Activated B cell treated with CpG ODN at 0.5 μM for 24 hours (primary cell): ENCODE measurements around the gene MED8. TPM values are rescaled to one million over a fixed set of nuclear protein-coding genes. Genes with fewer than 3 reads are reported as not detected.

Experiments used
- ATAC-seq: fragments of 200-7000 bp; cut with Tn5 transposase; one replicate; pipeline ENCODE4 v1.10.0; 2021; ENCODE audit warnings: low read depth, mild to moderate bottlenecking, moderate library complexity
- CTCF ChIA-PET: fragments of 350-600 bp; sonication (Branson Sonifier 250); formaldehyde crosslinking; loops from one replicate; lab custom pipeline; 2021; ENCODE audit warnings: antibody characterized with exemption; lab: Charles Lee
- POLR2A ChIA-PET: fragments of 350-600 bp; sonication (Branson Sonifier 250); formaldehyde crosslinking; loops from one replicate; lab custom pipeline; 2021; ENCODE audit warnings: antibody characterized with exemption; lab: Charles Lee
- DNase-seq: peaks from one replicate; pipeline ENCODE4 v3.0.0; 2022
- H3K27ac Mint-ChIP-seq: one replicate; pipeline ENCODE4 v1.8.0; 2020; ENCODE audit warnings: mixed read lengths
- H3K27me3 Mint-ChIP-seq: one replicate; pipeline ENCODE4 v1.8.0; 2021; ENCODE audit warnings: mixed read lengths
- H3K36me3 Mint-ChIP-seq: one replicate; pipeline ENCODE4 v1.8.0; 2021; ENCODE audit warnings: low read depth, mixed read lengths
- H3K4me1 Mint-ChIP-seq: one replicate; pipeline ENCODE4 v1.8.0; 2021; ENCODE audit warnings: mixed read lengths
- H3K4me3 Mint-ChIP-seq: one replicate; pipeline ENCODE4 v1.8.0; 2020; ENCODE audit warnings: mild to moderate bottlenecking, mixed read lengths
- H3K9me3 Mint-ChIP-seq: one replicate; pipeline ENCODE4 v1.8.0; 2020; ENCODE audit warnings: mixed read lengths
- CTCF ChIP-seq: fragments of 200-600 bp; IDR thresholded peaks from one replicate; pipeline ENCODE4 v1.8.0; 2022; ENCODE audit warnings: antibody characterized with exemption, mild to moderate bottlenecking
- intact Hi-C: fragments of 100-400 bp; cut with micrococcal nuclease; formaldehyde crosslinking; loops from one replicate; pipeline ENCODE4 v1.15.1; 2024
- total RNA-seq: library from RNA; stranded (reverse); gene quantifications from 2 replicates; pipeline ENCODE4 v1.2.3, GENCODE V29; 2022

The MED8 gene
- total RNA-seq, 1 donor from 2014 or later = 33.8 TPM

GRCh38 chr1:43432171-43432860, 42.7 kb upstream of the MED8 start:
- H3K4me1 Mint-ChIP-seq = no peaks in the 10 kb centered on the region
- ATAC-seq (no peak), DNase-seq (no peak)
- TF ChIP-seq CTCF = no peak
- POLR2A ChIA-PET = no interaction called here
- CTCF ChIA-PET = no interaction called here
- intact Hi-C loops = no loop called here
- peaks cover 88% of the 10 kb centered on the region for H3K36me3 Mint-ChIP-seq
- no peak overlapping the region for H3K4me3 Mint-ChIP-seq
- no peaks in the 10 kb centered on the region for H3K9me3 Mint-ChIP-seq
- H3K27me3 Mint-ChIP-seq = no peaks in the 10 kb centered on the region
- no peak overlapping the region for H3K27ac Mint-ChIP-seq

GRCh38 chr1:43431676-43432075, 42.1 kb upstream of the MED8 start:
- TF ChIP-seq CTCF = no peak
- Mint-ChIP-seq H3K27ac (no peak overlapping the region), H3K36me3 (peaks cover 92% of the 10 kb centered on the region), H3K4me3 (no peak overlapping the region), H3K4me1 (no peaks in the 10 kb centered on the region), H3K27me3 (no peaks in the 10 kb centered on the region), H3K9me3 (no peaks in the 10 kb centered on the region)
- ChIA-PET POLR2A (no interaction called here), CTCF (no interaction called here)
- DNase-seq (no peak), ATAC-seq (no peak)
- intact Hi-C loops = no loop called here

- H3K36me3 Mint-ChIP-seq = peaks cover 96% of the 10 kb centered on the region
- ATAC-seq (no peak), DNase-seq (no peak)
- H3K4me1 Mint-ChIP-seq = no peaks in the 10 kb centered on the region
- no peaks in the 10 kb centered on the region for H3K27me3 Mint-ChIP-seq
- ChIA-PET POLR2A (no interaction called here), CTCF (no interaction called here)
- no peak overlapping the region for H3K27ac Mint-ChIP-seq
- no peak for TF ChIP-seq CTCF
- H3K9me3 Mint-ChIP-seq = no peaks in the 10 kb centered on the region
- no peak overlapping the region for H3K4me3 Mint-ChIP-seq
- intact Hi-C loops = no loop called here
Observed at GRCh38 chr1:43430831-43431230, 41.2 kb upstream of the MED8 start.

- Mint-ChIP-seq H3K4me3 (no peak overlapping the region), H3K36me3 (peaks cover 97% of the 10 kb centered on the region), H3K9me3 (no peaks in the 10 kb centered on the region), H3K4me1 (no peaks in the 10 kb centered on the region), H3K27me3 (no peaks in the 10 kb centered on the region), H3K27ac (no peak overlapping the region)
- ATAC-seq (no peak), DNase-seq (no peak)
- no peak for TF ChIP-seq CTCF
- POLR2A ChIA-PET = no interaction called here
- intact Hi-C loops = no loop called here
- CTCF ChIA-PET = no interaction called here
Observed at GRCh38 chr1:43427941-43428340, 38.3 kb upstream of the MED8 start.

- no peak for TF ChIP-seq CTCF
- Mint-ChIP-seq H3K27ac (no peak overlapping the region), H3K36me3 (peaks cover 97% of the 10 kb centered on the region), H3K4me1 (no peaks in the 10 kb centered on the region), H3K9me3 (no peaks in the 10 kb centered on the region), H3K4me3 (no peak overlapping the region), H3K27me3 (no peaks in the 10 kb centered on the region)
- ChIA-PET CTCF (no interaction called here), POLR2A (no interaction called here)
- intact Hi-C loops = no loop called here
- no peak for DNase-seq
- ATAC-seq = no peak
Observed at GRCh38 chr1:43427524-43427923, 37.9 kb upstream of the MED8 start.
